ENCODE data around the gene GLS2. TPM values are rescaled to one million over a fixed set of nuclear protein-coding genes. Genes with fewer than 3 reads are reported as not detected.
A peak's percentile ranks its signal among the peaks of the same experiment; 100 is the strongest.
"Not testable (repeated sequence)": the region's sequence is repeated elsewhere in the genome, so short reads cannot be mapped to it uniquely, and the experiment has no call there.

The GLS2 gene
- total and polyA plus RNA-seq, 4 donors = 3.1 to 10.8 (median 10.0) TPM

GRCh38 chr12:56520506-56520905, 32.5 kb upstream of the GLS2 start:
- DNase-seq (ENCODE audit: low read depth in 4 of 6, low spot score in 6 of 6) = no peak
- Histone ChIP-seq H3K27me3 (ENCODE audit: control insufficient read depth, insufficient read depth, low read length) (no peaks in the 10 kb centered on the region), H3K4me1 (ENCODE audit: control insufficient read depth, insufficient read depth, low read length) (peaks cover 8% of the 10 kb centered on the region), H3K27ac (ENCODE audit: low read depth, low read length) (peak overlapping the region; percentile 95), H3K4me3 (ENCODE audit: low read depth, low read length) (no peak overlapping the region), H3K9me3 (ENCODE audit: control insufficient read depth, insufficient read depth, low read length) (no peaks in the 10 kb centered on the region), H3K36me3 (ENCODE audit: control insufficient read depth, insufficient read depth, low read length) (no peaks in the 10 kb centered on the region)
- WGBS (ENCODE audit: insufficient coverage) = no CpG with 5 or more reads among the region's 1 CpG

- WGBS (ENCODE audit: insufficient coverage) = 92% methylated on average over 2 of the region's 3 CpGs
- Histone ChIP-seq H3K9me3 (ENCODE audit: control insufficient read depth, insufficient read depth, low read length) (no peaks in the 10 kb centered on the region), H3K27me3 (ENCODE audit: control insufficient read depth, insufficient read depth, low read length) (no peaks in the 10 kb centered on the region), H3K36me3 (ENCODE audit: control insufficient read depth, insufficient read depth, low read length) (no peaks in the 10 kb centered on the region), H3K4me3 (ENCODE audit: low read depth, low read length) (no peak overlapping the region), H3K27ac (ENCODE audit: low read depth, low read length) (peak overlapping the region; percentile 95), H3K4me1 (ENCODE audit: control insufficient read depth, insufficient read depth, low read length) (peaks cover 8% of the 10 kb centered on the region)
- DNase-seq (ENCODE audit: low read depth in 4 of 6, low spot score in 6 of 6) = peak in 1 of 6 donors; percentile 7
Observed at GRCh38 chr12:56520048-56520447, 32.1 kb upstream of the GLS2 start.

GRCh38 chr12:56518570-56518969, 30.6 kb upstream of the GLS2 start:
- DNase-seq (ENCODE audit: low read depth in 4 of 6, low spot score in 6 of 6) = no peak
- WGBS (ENCODE audit: insufficient coverage) = no CpG with 5 or more reads among the region's 2 CpGs

GRCh38 chr12:56517854-56518253, 29.9 kb upstream of the GLS2 start:
- no peak for DNase-seq (ENCODE audit: low read depth in 4 of 6, low spot score in 6 of 6)
- Histone ChIP-seq H3K9me3 (ENCODE audit: control insufficient read depth, insufficient read depth, low read length) (no peaks in the 10 kb centered on the region), H3K27ac (ENCODE audit: low read depth, low read length) (no peak overlapping the region), H3K4me3 (ENCODE audit: low read depth, low read length) (no peak overlapping the region), H3K36me3 (ENCODE audit: control insufficient read depth, insufficient read depth, low read length) (no peaks in the 10 kb centered on the region), H3K27me3 (ENCODE audit: control insufficient read depth, insufficient read depth, low read length) (no peaks in the 10 kb centered on the region), H3K4me1 (ENCODE audit: control insufficient read depth, insufficient read depth, low read length) (peaks cover 5% of the 10 kb centered on the region)
- WGBS (ENCODE audit: insufficient coverage) = no CpG with 5 or more reads among the region's 2 CpGs

More at GRCh38 chr12:56518570-56518969, 30.6 kb upstream of the GLS2 start:
- Histone ChIP-seq H3K4me1 (ENCODE audit: control insufficient read depth, insufficient read depth, low read length) (peaks cover 8% of the 10 kb centered on the region), H3K27ac (ENCODE audit: low read depth, low read length) (no peak overlapping the region), H3K27me3 (ENCODE audit: control insufficient read depth, insufficient read depth, low read length) (no peaks in the 10 kb centered on the region), H3K36me3 (ENCODE audit: control insufficient read depth, insufficient read depth, low read length) (no peaks in the 10 kb centered on the region), H3K9me3 (ENCODE audit: control insufficient read depth, insufficient read depth, low read length) (no peaks in the 10 kb centered on the region), H3K4me3 (ENCODE audit: low read depth, low read length) (no peak overlapping the region)

- not testable (repeated sequence) for H3K27ac ChIP-seq (ENCODE audit: low read depth, low read length); H3K4me1 ChIP-seq (ENCODE audit: control insufficient read depth, insufficient read depth, low read length); H3K9me3 ChIP-seq (ENCODE audit: control insufficient read depth, insufficient read depth, low read length); DNase-seq (ENCODE audit: low read depth in 4 of 6, low spot score in 6 of 6); H3K4me3 ChIP-seq (ENCODE audit: low read depth, low read length); H3K27me3 ChIP-seq (ENCODE audit: control insufficient read depth, insufficient read depth, low read length); H3K36me3 ChIP-seq (ENCODE audit: control insufficient read depth, insufficient read depth, low read length)
- 52% methylated on average over 3 of the region's 4 CpGs for WGBS (ENCODE audit: insufficient coverage)
Observed at GRCh38 chr12:56514014-56514318, 26.0 kb upstream of the GLS2 start.

- no peak overlapping the region for H3K4me3 ChIP-seq (ENCODE audit: low read depth, low read length)
- H3K27me3 ChIP-seq (ENCODE audit: control insufficient read depth, insufficient read depth, low read length) = no peaks in the 10 kb centered on the region
- H3K9me3 ChIP-seq (ENCODE audit: control insufficient read depth, insufficient read depth, low read length) = no peaks in the 10 kb centered on the region
- H3K4me1 ChIP-seq (ENCODE audit: control insufficient read depth, insufficient read depth, low read length) = no peaks in the 10 kb centered on the region
- WGBS (ENCODE audit: insufficient coverage) = 93% methylated on average over 16 of the region's 16 CpGs
- H3K36me3 ChIP-seq (ENCODE audit: control insufficient read depth, insufficient read depth, low read length) = no peaks in the 10 kb centered on the region
- no peak overlapping the region for H3K27ac ChIP-seq (ENCODE audit: low read depth, low read length)
- no peak for DNase-seq (ENCODE audit: low read depth in 4 of 6, low spot score in 6 of 6)
Observed at GRCh38 chr12:56510786-56511185, 22.8 kb upstream of the GLS2 start.

- H3K4me3 ChIP-seq (ENCODE audit: low read depth, low read length); H3K4me1 ChIP-seq (ENCODE audit: control insufficient read depth, insufficient read depth, low read length); H3K9me3 ChIP-seq (ENCODE audit: control insufficient read depth, insufficient read depth, low read length); DNase-seq (ENCODE audit: low read depth in 4 of 6, low spot score in 6 of 6); H3K27ac ChIP-seq (ENCODE audit: low read depth, low read length); H3K27me3 ChIP-seq (ENCODE audit: control insufficient read depth, insufficient read depth, low read length); H3K36me3 ChIP-seq (ENCODE audit: control insufficient read depth, insufficient read depth, low read length): not testable (repeated sequence)
- WGBS (ENCODE audit: insufficient coverage) = 74% methylated on average over 11 of the region's 13 CpGs
Observed at GRCh38 chr12:56499879-56500278, 11.9 kb upstream of the GLS2 start.

- not testable (repeated sequence) for H3K36me3 ChIP-seq (ENCODE audit: control insufficient read depth, insufficient read depth, low read length); H3K4me3 ChIP-seq (ENCODE audit: low read depth, low read length); H3K4me1 ChIP-seq (ENCODE audit: control insufficient read depth, insufficient read depth, low read length); H3K27me3 ChIP-seq (ENCODE audit: control insufficient read depth, insufficient read depth, low read length); H3K27ac ChIP-seq (ENCODE audit: low read depth, low read length); H3K9me3 ChIP-seq (ENCODE audit: control insufficient read depth, insufficient read depth, low read length)
- DNase-seq (ENCODE audit: low read depth in 4 of 6, low spot score in 6 of 6) = peak in 1 of 6 donors; percentile 24
- 58% methylated on average over 9 of the region's 9 CpGs for WGBS (ENCODE audit: insufficient coverage)
Observed at GRCh38 chr12:56499452-56499851, 11.5 kb upstream of the GLS2 start.

GRCh38 chr12:56498126-56498902, 10.4 kb upstream of the GLS2 start:
- H3K36me3 ChIP-seq (ENCODE audit: control insufficient read depth, insufficient read depth, low read length); H3K9me3 ChIP-seq (ENCODE audit: control insufficient read depth, insufficient read depth, low read length); H3K27ac ChIP-seq (ENCODE audit: low read depth, low read length); H3K27me3 ChIP-seq (ENCODE audit: control insufficient read depth, insufficient read depth, low read length); H3K4me3 ChIP-seq (ENCODE audit: low read depth, low read length); H3K4me1 ChIP-seq (ENCODE audit: control insufficient read depth, insufficient read depth, low read length): not testable (repeated sequence)
- WGBS (ENCODE audit: insufficient coverage) = 30% methylated on average over 5 of the region's 14 CpGs
- peak in 1 of 6 donors; percentile 10 for DNase-seq (ENCODE audit: low read depth in 4 of 6, low spot score in 6 of 6)

GRCh38 chr12:56496704-56497103, 8.7 kb upstream of the GLS2 start:
- not testable (repeated sequence) for H3K9me3 ChIP-seq (ENCODE audit: control insufficient read depth, insufficient read depth, low read length); H3K4me1 ChIP-seq (ENCODE audit: control insufficient read depth, insufficient read depth, low read length); H3K4me3 ChIP-seq (ENCODE audit: low read depth, low read length); H3K27me3 ChIP-seq (ENCODE audit: control insufficient read depth, insufficient read depth, low read length); H3K36me3 ChIP-seq (ENCODE audit: control insufficient read depth, insufficient read depth, low read length); H3K27ac ChIP-seq (ENCODE audit: low read depth, low read length)
- 18% methylated on average over 9 of the region's 17 CpGs for WGBS (ENCODE audit: insufficient coverage)
- peak in 2 of 6 donors; percentile 33 to 53 for DNase-seq (ENCODE audit: low read depth in 4 of 6, low spot score in 6 of 6)
